OCI-LY7 (cell line): ENCODE data around the gene SLC2A2.

Source experiments
- CTCF ChIP-seq: fragments of 200-600 bp; sonication (generic); conservative IDR thresholded peaks from 2 replicates; pipeline ENCODE4 v1.5.1; 2014; ENCODE audit warnings: mild to moderate bottlenecking, antibody characterized with exemption, low read length, moderate library complexity, mixed read lengths
- EZH2phosphoT487 ChIP-seq: fragments of 200-600 bp; sonication (generic); IDR thresholded peaks from 2 replicates; pipeline ENCODE4 v1.6.1; 2018; ENCODE audit warnings: low read depth, borderline replicate concordance, mild to moderate bottlenecking, mixed run types, antibody characterized with exemption, low read length, moderate library complexity, mixed read lengths

GRCh38 chr3:170959457-170959856 is 67.1 kb downstream of the SLC2A2 start:
- TF ChIP-seq CTCF = no peak
- no peak for TF ChIP-seq EZH2phosphoT487
